T-cell (primary cell): ENCODE data around the gene DUSP19. TPM values are rescaled to one million over a fixed set of nuclear protein-coding genes. Genes with fewer than 3 reads are reported as not detected.
A peak's percentile ranks its signal among the peaks of the same experiment; 100 is the strongest.

Experiments
- ATAC-seq, 4 experiments: fragments of 200-7000 bp in 3 of 4; fragments of 150-1000 bp in 1 of 4; cut with Tn5 transposase; replicated peaks in 1 of 4; 1 replicate in 3 of 4; 2 replicates in 1 of 4; pipeline ENCODE4 v1.10.0; 2021; ENCODE audit warnings: moderate library complexity in 3 of 4, mild to moderate bottlenecking in 2 of 4, moderate number of reproducible peaks in 1 of 4
- CTCF ChIA-PET, 2 donors: fragments of 300-600 bp; sonication (Branson Sonifier 250); formaldehyde crosslinking; loops; one replicate each; lab custom pipeline; 2022; ENCODE audit warnings: antibody characterized with exemption in 2 of 2; lab: Charles Lee
- POLR2A ChIA-PET, 2 donors: fragments of 300-600 bp; sonication (Branson Sonifier 250); formaldehyde crosslinking; loops; one replicate each; lab custom pipeline; 2022; ENCODE audit warnings: antibody characterized with exemption in 2 of 2; lab: Charles Lee
- DNase-seq, 35 experiments: peaks; one replicate each; pipeline versions ENCODE4 v3.0.0 to v3.0.0-alpha.2; 2013 to 2023
- H3K27ac ChIP-seq: one replicate; pipeline ENCODE4 v1.5.1; 2013; ENCODE audit warnings: low read length
- H3K27me3 ChIP-seq, 2 experiments: replicated peaks in 1 of 2; 1 replicate in 1 of 2; 2 replicates in 1 of 2; pipeline versions ENCODE4 v1.6.1 to v1.7.0; 2013; ENCODE audit warnings: low read length in 1 of 2, mixed read lengths in 1 of 2; ENCODE audit not compliant: control insufficient read depth in 2 of 2, insufficient read depth in 2 of 2; ENCODE audit errors: extremely low read depth in 1 of 2
- H3K36me3 ChIP-seq, 2 donors: 1 replicate in 1 of 2; 2 replicates in 1 of 2; pipeline versions ENCODE4 v1.6.1 to v1.7.0; 2013; ENCODE audit warnings: low read length in 1 of 2; ENCODE audit not compliant: control insufficient read depth in 2 of 2, insufficient read depth in 1 of 2; ENCODE audit errors: extremely low read depth in 1 of 2
- H3K4me1 ChIP-seq, 2 experiments: 1 replicate in 1 of 2; 2 replicates in 1 of 2; pipeline versions ENCODE4 v1.6.1 to v1.7.0; 2013; ENCODE audit warnings: low read length in 2 of 2, mixed read lengths in 1 of 2; ENCODE audit not compliant: insufficient read depth in 2 of 2, control insufficient read depth in 1 of 2; ENCODE audit errors: extremely low read depth in 1 of 2
- H3K4me3 ChIP-seq, 2 donors: 1 replicate in 1 of 2; 2 replicates in 1 of 2; pipeline versions ENCODE4 v1.5.1 to v1.7.0; 2013; ENCODE audit warnings: mild to moderate bottlenecking in 2 of 2, low read length in 1 of 2, moderate library complexity in 1 of 2; ENCODE audit not compliant: control insufficient read depth in 1 of 2; ENCODE audit errors: extremely low read depth in 1 of 2
- H3K9me3 ChIP-seq: 2 replicates; pipeline ENCODE4 v1.7.0; 2013
- H3K27ac Mint-ChIP-seq, 2 donors: one replicate each; pipeline ENCODE4 v1.8.0; 2020 to 2021; ENCODE audit warnings: mild to moderate bottlenecking in 2 of 2, mixed read lengths in 2 of 2
- H3K27me3 Mint-ChIP-seq, 2 donors: one replicate each; pipeline ENCODE4 v1.8.0; 2021 to 2022; ENCODE audit warnings: mixed read lengths in 2 of 2
- H3K36me3 Mint-ChIP-seq: one replicate; pipeline ENCODE4 v1.8.0; 2021; ENCODE audit warnings: mixed read lengths
- H3K4me1 Mint-ChIP-seq, 3 donors: one replicate each; pipeline ENCODE4 v1.8.0; 2020 to 2022; ENCODE audit warnings: mixed read lengths in 3 of 3, mild to moderate bottlenecking in 1 of 3
- H3K4me3 Mint-ChIP-seq, 3 donors: one replicate each; pipeline ENCODE4 v1.8.0; 2020 to 2022; ENCODE audit warnings: mild to moderate bottlenecking in 3 of 3, mixed read lengths in 3 of 3, moderate library complexity in 3 of 3
- H3K9me3 Mint-ChIP-seq, 3 donors: one replicate each; pipeline ENCODE4 v1.8.0; 2020 to 2022; ENCODE audit warnings: mixed read lengths in 3 of 3
- WGBS: methylation state at CpG from one replicate; pipeline ENCODE4 v1.1.5; 2013; ENCODE audit warnings: missing lambda C conversion rate; ENCODE audit not compliant: insufficient coverage; 5-methylcytosine and 5-hydroxymethylcytosine counted together
- total RNA-seq, 35 experiments: library from RNA in 6 of 35; stranded (reverse) in 6 of 35; fragments of 120-200 nt in 1 of 35; gene quantifications; one replicate each; pipeline versions ENCODE4 v1.2.1 to v1.2.4 and lab custom pipeline; 2013 to 2026

Gene DUSP19
- total RNA-seq, 5 donors from 2014 or later (not counting 1 experiment from before 2014, with no cell fraction given): 1.3 to 2.5 (median 2.0) TPM

- no peaks in the 10 kb centered on the region for H3K9me3 Mint-ChIP-seq
- H3K9me3 ChIP-seq: no peaks in the 10 kb centered on the region
- POLR2A ChIA-PET: no interaction called here
- H3K4me1 Mint-ChIP-seq: no peaks in the 10 kb centered on the region
- H3K4me3 Mint-ChIP-seq: no peak overlapping the region
- no peaks in the 10 kb centered on the region for H3K27me3 Mint-ChIP-seq
- no peaks in the 10 kb centered on the region for H3K4me1 ChIP-seq
- H3K27ac Mint-ChIP-seq: no peak overlapping the region
- CTCF ChIA-PET: interaction anchor here in 1 of 2 donors (0.7 kb wide), 1 partner anchor 422 kb away, joined by 3 read pairs; no protein-coding TSS in a partner anchor
- no CpG with 5 or more reads among the region's 2 CpGs for WGBS
- ATAC-seq: no peak
- no peaks in the 10 kb centered on the region for H3K36me3 ChIP-seq
- no peak overlapping the region for H3K27ac ChIP-seq
- H3K4me3 ChIP-seq: no peak overlapping the region
- DNase-seq: no peak
- peaks cover 12% of the 10 kb centered on the region for H3K36me3 Mint-ChIP-seq
- no peaks in the 10 kb centered on the region for H3K27me3 ChIP-seq
These were observed 13.4 kb downstream of the DUSP19 start for GRCh38 chr2:183091954-183092345.

- WGBS: no CpG with 5 or more reads among the region's 2 CpGs
- Histone ChIP-seq H3K27ac (no peak overlapping the region), H3K36me3 (no peaks in the 10 kb centered on the region), H3K4me1 (no peaks in the 10 kb centered on the region), H3K4me3 (no peak overlapping the region), H3K9me3 (no peaks in the 10 kb centered on the region), H3K27me3 (no peaks in the 10 kb centered on the region)
- POLR2A ChIA-PET: no interaction called here
- Mint-ChIP-seq H3K9me3 (no peaks in the 10 kb centered on the region), H3K4me3 (no peak overlapping the region), H3K27me3 (no peaks in the 10 kb centered on the region), H3K4me1 (no peaks in the 10 kb centered on the region), H3K27ac (no peak overlapping the region), H3K36me3 (peaks cover 7% of the 10 kb centered on the region)
- peak in 1 of 4 experiments; percentile 29 for ATAC-seq
- peak in 1 of 35 experiments; percentile 15 for DNase-seq
- CTCF ChIA-PET: interaction anchor here in 1 of 2 donors (0.7 kb wide), 1 partner anchor 427 kb away, joined by 4 read pairs; no protein-coding TSS in a partner anchor
These were observed 15.5 kb downstream of the DUSP19 start for GRCh38 chr2:183093857-183094657.

- Mint-ChIP-seq H3K4me1 (no peaks in the 10 kb centered on the region), H3K36me3 (no peaks in the 10 kb centered on the region), H3K9me3 (no peaks in the 10 kb centered on the region), H3K27me3 (peaks cover 14 to 31% of the 10 kb centered on the region in 2 donors), H3K4me3 (no peak overlapping the region), H3K27ac (no peak overlapping the region)
- Histone ChIP-seq H3K4me3 (no peak overlapping the region), H3K36me3 (no peaks in the 10 kb centered on the region), H3K27ac (no peak overlapping the region), H3K4me1 (no peaks in the 10 kb centered on the region), H3K9me3 (no peaks in the 10 kb centered on the region), H3K27me3 (peaks cover 0 to 16% of the 10 kb centered on the region in 2 experiments)
- WGBS: 89% methylated on average over 3 of the region's 4 CpGs
- CTCF ChIA-PET: interaction anchor here in 1 of 2 donors (0.6 kb wide), 1 partner anchor 44 kb away, joined by 3 read pairs; no protein-coding TSS in a partner anchor
- POLR2A ChIA-PET: interaction anchor here in 1 of 2 donors (0.8 kb wide), 1 partner anchor 44 kb away, joined by 3 read pairs; no protein-coding TSS in a partner anchor
- ATAC-seq (no peak), DNase-seq (no peak)
These were observed 27.0 kb downstream of the DUSP19 start for GRCh38 chr2:183105402-183106134.

- Mint-ChIP-seq H3K9me3 (no peaks in the 10 kb centered on the region), H3K4me1 (peaks cover 0 to 3% (median 0%) of the 10 kb centered on the region in 3 donors), H3K27ac (no peak overlapping the region), H3K4me3 (no peak overlapping the region), H3K36me3 (no peaks in the 10 kb centered on the region), H3K27me3 (peaks cover 10 to 19% of the 10 kb centered on the region in 2 donors)
- POLR2A ChIA-PET: interaction anchor here (0.6 kb wide), 2 partner anchors 10 to 15 kb away, joined by 3 read pairs; no protein-coding TSS in a partner anchor
- Histone ChIP-seq H3K27ac (no peak overlapping the region), H3K9me3 (no peaks in the 10 kb centered on the region), H3K4me1 (no peaks in the 10 kb centered on the region), H3K27me3 (peaks cover 0 to 9% of the 10 kb centered on the region in 2 experiments), H3K36me3 (no peaks in the 10 kb centered on the region), H3K4me3 (no peak overlapping the region)
- DNase-seq (no peak), ATAC-seq (no peak)
- CTCF ChIA-PET: no interaction called here
- no CpG with 5 or more reads among the region's 3 CpGs for WGBS
These were observed 34.0 kb downstream of the DUSP19 start for GRCh38 chr2:183112577-183112976.

GRCh38 chr2:183113630-183114029 lies 35.1 kb downstream of the DUSP19 start:
- no peak for ATAC-seq
- Mint-ChIP-seq H3K27ac (no peak overlapping the region), H3K36me3 (no peaks in the 10 kb centered on the region), H3K9me3 (no peaks in the 10 kb centered on the region), H3K27me3 (peaks cover 13 to 19% of the 10 kb centered on the region in 2 donors), H3K4me3 (no peak overlapping the region), H3K4me1 (peaks cover 0 to 3% (median 0%) of the 10 kb centered on the region in 3 donors)
- no peak overlapping the region for H3K27ac ChIP-seq
- no peaks in the 10 kb centered on the region for H3K36me3 ChIP-seq
- 79% methylated on average over 2 of the region's 2 CpGs for WGBS
- no peaks in the 10 kb centered on the region for H3K4me1 ChIP-seq
- H3K9me3 ChIP-seq: no peaks in the 10 kb centered on the region
- DNase-seq: no peak
- no peak overlapping the region for H3K4me3 ChIP-seq
- CTCF ChIA-PET: no interaction called here
- H3K27me3 ChIP-seq: peaks cover 0 to 8% of the 10 kb centered on the region in 2 experiments
- POLR2A ChIA-PET: no interaction called here

GRCh38 chr2:183117226-183117625 lies 38.7 kb downstream of the DUSP19 start:
- H3K27ac ChIP-seq: no peak overlapping the region
- no peak for DNase-seq
- CTCF ChIA-PET: no interaction called here
- 100% methylated on average over 2 of the region's 3 CpGs for WGBS
- no peak overlapping the region for H3K4me3 Mint-ChIP-seq
- no peak for ATAC-seq
- H3K27me3 Mint-ChIP-seq: peaks cover 13 to 20% of the 10 kb centered on the region in 2 donors
- no peaks in the 10 kb centered on the region for H3K9me3 Mint-ChIP-seq
- no peaks in the 10 kb centered on the region for H3K4me1 ChIP-seq
- H3K4me1 Mint-ChIP-seq: peaks cover 0 to 3% (median 0%) of the 10 kb centered on the region in 3 donors
- no peak overlapping the region for H3K4me3 ChIP-seq
- no peak overlapping the region for H3K27ac Mint-ChIP-seq
- no peaks in the 10 kb centered on the region for H3K9me3 ChIP-seq
- POLR2A ChIA-PET: interaction anchor here in 1 of 2 donors (0.5 kb wide), 1 partner anchor 36 kb away, joined by 3 read pairs; no protein-coding TSS in a partner anchor
- peaks cover 0 to 2% of the 10 kb centered on the region in 2 experiments for H3K27me3 ChIP-seq
- H3K36me3 ChIP-seq: no peaks in the 10 kb centered on the region
- no peaks in the 10 kb centered on the region for H3K36me3 Mint-ChIP-seq
